ENCODE data around the gene REN.

GRCh38 chr1:204171751-204172178 lies 5.6 kb upstream of the REN start:
- TF ChIP-seq, protein P1, sequence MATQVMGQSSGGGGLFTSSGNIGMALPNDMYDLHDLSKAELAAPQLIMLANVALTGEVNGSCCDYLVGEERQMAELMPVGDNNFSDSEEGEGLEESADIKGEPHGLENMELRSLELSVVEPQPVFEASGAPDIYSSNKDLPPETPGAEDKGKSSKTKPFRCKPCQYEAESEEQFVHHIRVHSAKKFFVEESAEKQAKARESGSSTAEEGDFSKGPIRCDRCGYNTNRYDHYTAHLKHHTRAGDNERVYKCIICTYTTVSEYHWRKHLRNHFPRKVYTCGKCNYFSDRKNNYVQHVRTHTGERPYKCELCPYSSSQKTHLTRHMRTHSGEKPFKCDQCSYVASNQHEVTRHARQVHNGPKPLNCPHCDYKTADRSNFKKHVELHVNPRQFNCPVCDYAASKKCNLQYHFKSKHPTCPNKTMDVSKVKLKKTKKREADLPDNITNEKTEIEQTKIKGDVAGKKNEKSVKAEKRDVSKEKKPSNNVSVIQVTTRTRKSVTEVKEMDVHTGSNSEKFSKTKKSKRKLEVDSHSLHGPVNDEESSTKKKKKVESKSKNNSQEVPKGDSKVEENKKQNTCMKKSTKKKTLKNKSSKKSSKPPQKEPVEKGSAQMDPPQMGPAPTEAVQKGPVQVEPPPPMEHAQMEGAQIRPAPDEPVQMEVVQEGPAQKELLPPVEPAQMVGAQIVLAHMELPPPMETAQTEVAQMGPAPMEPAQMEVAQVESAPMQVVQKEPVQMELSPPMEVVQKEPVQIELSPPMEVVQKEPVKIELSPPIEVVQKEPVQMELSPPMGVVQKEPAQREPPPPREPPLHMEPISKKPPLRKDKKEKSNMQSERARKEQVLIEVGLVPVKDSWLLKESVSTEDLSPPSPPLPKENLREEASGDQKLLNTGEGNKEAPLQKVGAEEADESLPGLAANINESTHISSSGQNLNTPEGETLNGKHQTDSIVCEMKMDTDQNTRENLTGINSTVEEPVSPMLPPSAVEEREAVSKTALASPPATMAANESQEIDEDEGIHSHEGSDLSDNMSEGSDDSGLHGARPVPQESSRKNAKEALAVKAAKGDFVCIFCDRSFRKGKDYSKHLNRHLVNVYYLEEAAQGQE (IDR thresholded peaks at IDR 0.05; ENCODE audit: borderline replicate concordance): no peak
- TF ChIP-seq CTCF (IDR thresholded peaks at IDR 0.05; ENCODE audit: poor library complexity, severe bottlenecking) (no peak), TAF1 (IDR thresholded peaks at IDR 0.05; ENCODE audit: low read depth) (no peak), MXI1 (conservative IDR thresholded peaks at IDR 0.05; ENCODE audit: poor library complexity, severe bottlenecking) (no peak), EZH2 (IDR thresholded peaks at IDR 0.05; ENCODE audit: borderline replicate concordance, insufficient read depth, low read length, poor library complexity, severe bottlenecking) (no peak), SMC3 (conservative IDR thresholded peaks at IDR 0.05; ENCODE audit: poor library complexity) (no peak), POLR2AphosphoS5 (IDR thresholded peaks at IDR 0.05) (no peak)

All from neural cell (in vitro differentiated cells).